Colonic mucosa (tissue), 4 donors: ENCODE data around the gene DAZAP1. TPM values are rescaled to one million over a fixed set of nuclear protein-coding genes. Genes with fewer than 3 reads are reported as not detected.

Experiments
- DNase-seq: peaks from one replicate; pipeline ENCODE4 v3.0.0-alpha.2; 2020
- H3K27ac ChIP-seq: fragments of 200-600 bp; one replicate; pipeline ENCODE4 v1.8.0; 2021
- H3K27me3 ChIP-seq: fragments of 200-600 bp; one replicate; pipeline ENCODE4 v1.8.0; 2021
- H3K36me3 ChIP-seq: fragments of 200-600 bp; one replicate; pipeline ENCODE4 v1.8.0; 2021
- H3K4me1 ChIP-seq: fragments of 200-600 bp; one replicate; pipeline ENCODE4 v1.8.0; 2021; ENCODE audit warnings: mild to moderate bottlenecking
- H3K4me3 ChIP-seq: fragments of 200-600 bp; one replicate; pipeline ENCODE4 v1.8.0; 2021
- H3K9ac ChIP-seq, 2 donors: one replicate each; pipeline ENCODE4 v1.7.0; 2013; ENCODE audit warnings: control low read depth in 2 of 2, low read depth in 2 of 2, low read length in 2 of 2
- H3K9me3 ChIP-seq: fragments of 200-600 bp; one replicate; pipeline ENCODE4 v1.8.0; 2021
- CTCF ChIP-seq: fragments of 200-600 bp; IDR thresholded peaks from one replicate; pipeline ENCODE4 v1.8.0; 2022; ENCODE audit warnings: antibody characterized with exemption, mild to moderate bottlenecking
- intact Hi-C: fragments of 100-400 bp; cut with DNase I; formaldehyde crosslinking; loops from one replicate; pipeline ENCODE4 v1.14.1; 2022
- total RNA-seq, 2 donors: library from RNA; stranded (reverse); fragmentation: NEBNext Ultra II Directional in 1 of 2; extraction: Animal tissue kit (Norgen Biotek cat#: 25700) in 1 of 2; gene quantifications; one replicate each; pipeline ENCODE4 v1.2.1, GENCODE V29; 2021
- donor health status: healthy.
- donor health status: DM: no; HTN: no; CAD: no.
- donor health status: DM: no; HTN: no; CAD: no.

The DAZAP1 gene
- total RNA-seq, 2 donors from 2014 or later = 92.9 to 210 TPM

GRCh38 chr19:1468274-1468820 lies 61.0 kb downstream of the DAZAP1 start:
- Histone ChIP-seq H3K4me3 (no peak overlapping the region), H3K36me3 (no peaks in the 10 kb centered on the region), H3K9me3 (no peaks in the 10 kb centered on the region), H3K4me1 (peaks cover 37% of the 10 kb centered on the region), H3K9ac (no peak overlapping the region), H3K27me3 (peaks cover 81% of the 10 kb centered on the region), H3K27ac (no peak overlapping the region)
- no peak for DNase-seq
- no peak for TF ChIP-seq CTCF
- intact Hi-C loops = no loop called here

GRCh38 chr19:1468821-1469254 lies 61.5 kb downstream of the DAZAP1 start:
- DNase-seq = no peak
- H3K27me3 ChIP-seq = peaks cover 82% of the 10 kb centered on the region
- no peak overlapping the region for H3K27ac ChIP-seq
- TF ChIP-seq CTCF = no peak
- H3K9me3 ChIP-seq = no peaks in the 10 kb centered on the region
- H3K36me3 ChIP-seq = no peaks in the 10 kb centered on the region
- no peak overlapping the region for H3K9ac ChIP-seq
- peaks cover 37% of the 10 kb centered on the region for H3K4me1 ChIP-seq
- intact Hi-C loops = no loop called here
- H3K4me3 ChIP-seq = no peak overlapping the region

- peaks cover 37% of the 10 kb centered on the region for H3K4me1 ChIP-seq
- H3K9ac ChIP-seq = peak overlapping the region in 1 of 2 donors; percentile 43
- intact Hi-C loops = no loop called here
These were observed 62.1 kb downstream of the DAZAP1 start for GRCh38 chr19:1469255-1470054.

GRCh38 chr19:1470055-1470304 lies 62.6 kb downstream of the DAZAP1 start:
- no peak for DNase-seq
- Histone ChIP-seq H3K4me3 (peak overlapping the region; percentile 27), H3K27ac (no peak overlapping the region), H3K9ac (peak overlapping the region in 1 of 2 donors; percentile 43), H3K4me1 (peaks cover 37% of the 10 kb centered on the region), H3K9me3 (no peaks in the 10 kb centered on the region), H3K36me3 (no peaks in the 10 kb centered on the region), H3K27me3 (peaks cover 81% of the 10 kb centered on the region)
- TF ChIP-seq CTCF = no peak
- intact Hi-C loops = no loop called here

More at GRCh38 chr19:1469255-1470054, 62.1 kb downstream of the DAZAP1 start:
- Histone ChIP-seq H3K4me3 (peak overlapping the region; percentile 27), H3K9me3 (no peaks in the 10 kb centered on the region), H3K36me3 (no peaks in the 10 kb centered on the region), H3K27ac (no peak overlapping the region), H3K27me3 (peaks cover 82% of the 10 kb centered on the region)
- no peak for DNase-seq
- TF ChIP-seq CTCF = no peak

GRCh38 chr19:1470305-1471009 lies 63.1 kb downstream of the DAZAP1 start:
- Histone ChIP-seq H3K4me1 (peaks cover 37% of the 10 kb centered on the region), H3K36me3 (no peaks in the 10 kb centered on the region), H3K27ac (no peak overlapping the region), H3K9ac (peak overlapping the region in 1 of 2 donors; percentile 43), H3K27me3 (peaks cover 76% of the 10 kb centered on the region), H3K4me3 (peak overlapping the region; percentile 27), H3K9me3 (no peaks in the 10 kb centered on the region)
- TF ChIP-seq CTCF = no peak
- intact Hi-C loops = no loop called here
- peak; percentile 65 for DNase-seq
